Lower leg skin (tissue), 3 donors: ENCODE measurements around the gene GLS.

Experiments
- CTCF ChIP-seq, 3 donors: fragments of 450-650 bp; IDR thresholded peaks; one replicate each; pipeline ENCODE4 v1.5.1; 2016; ENCODE audit warnings: antibody characterized with exemption in 3 of 3, mild to moderate bottlenecking in 3 of 3, moderate library complexity in 2 of 3
- POLR2A ChIP-seq, 2 donors: fragments of 450-650 bp; IDR thresholded peaks; one replicate each; pipeline ENCODE4 v1.6.1; 2016 to 2017; ENCODE audit warnings: antibody characterized with exemption in 2 of 2, mild to moderate bottlenecking in 1 of 2, moderate library complexity in 1 of 2

GRCh38 chr2:190941571-190941970 is 61.0 kb downstream of the GLS start:
- TF ChIP-seq POLR2A (IDR thresholded peaks at IDR 0.05) (no peak), CTCF (IDR thresholded peaks at IDR 0.05) (no peak)
